Measurements from ENCODE around the gene MYO1H.
A peak's percentile ranks its signal among the peaks of the same experiment; 100 is the strongest.

MYO1H gene

GRCh38 chr12:109475121-109475520 is 127.4 kb downstream of the MYO1H start:
- DNase-seq = no peak

DNA sequence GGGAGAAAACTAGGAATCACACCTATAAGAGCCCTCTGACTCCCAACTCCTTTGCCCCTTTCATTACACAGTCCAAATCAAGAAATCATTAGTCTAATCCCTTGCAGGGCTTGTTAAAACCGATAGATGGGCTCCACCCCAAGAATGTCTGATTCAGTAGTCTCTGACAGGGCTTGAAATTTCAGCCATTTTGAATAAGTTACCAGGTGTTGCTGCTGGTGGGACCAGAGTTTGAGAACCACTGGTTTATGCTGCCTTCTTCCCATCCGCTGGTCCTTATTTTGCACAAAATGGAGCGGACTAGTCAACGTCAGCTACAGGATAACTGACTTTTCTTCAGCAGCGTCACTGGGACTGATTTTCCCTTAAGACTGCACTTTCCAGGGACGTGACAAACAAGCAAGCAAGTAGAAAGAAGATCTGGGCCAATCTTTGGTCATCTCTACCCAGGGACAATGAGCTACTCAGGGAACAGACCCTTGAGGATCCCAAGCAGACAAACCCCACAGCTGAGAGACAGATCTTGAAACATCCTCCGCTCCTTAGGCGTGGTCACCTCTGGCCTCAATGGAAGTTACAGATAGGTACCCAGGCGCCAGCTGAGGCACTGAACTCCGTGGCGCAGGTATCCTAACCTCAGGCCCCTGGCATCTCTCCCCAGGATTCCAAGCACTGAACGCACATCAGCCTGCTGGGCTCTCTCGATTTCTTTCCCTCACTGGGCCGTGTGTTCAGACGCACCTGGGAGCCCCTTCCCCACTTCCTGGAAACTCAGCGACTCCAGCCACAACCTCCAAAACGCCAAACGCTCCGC is 128.5 kb downstream of the MYO1H start:
- DNase-seq = no peak

DNA sequence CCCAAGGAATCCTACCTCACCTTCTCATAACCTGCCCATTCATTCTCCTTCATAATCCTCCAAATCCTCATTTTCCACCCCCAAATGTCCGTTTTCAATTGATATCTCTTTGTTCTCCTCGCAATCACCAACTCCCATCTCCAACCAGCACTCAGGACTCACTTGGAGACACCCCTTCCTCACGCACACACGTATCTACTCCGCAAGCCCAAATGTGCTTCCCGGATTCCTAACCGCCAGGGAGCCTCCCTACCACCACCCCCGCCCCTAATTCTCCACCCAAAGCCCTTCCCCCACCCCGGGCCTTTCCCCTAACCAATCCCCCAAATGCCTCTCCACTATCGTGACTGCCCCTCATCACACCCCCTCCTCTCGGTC is 129.1 kb downstream of the MYO1H start:
- no peak for DNase-seq

DNA sequence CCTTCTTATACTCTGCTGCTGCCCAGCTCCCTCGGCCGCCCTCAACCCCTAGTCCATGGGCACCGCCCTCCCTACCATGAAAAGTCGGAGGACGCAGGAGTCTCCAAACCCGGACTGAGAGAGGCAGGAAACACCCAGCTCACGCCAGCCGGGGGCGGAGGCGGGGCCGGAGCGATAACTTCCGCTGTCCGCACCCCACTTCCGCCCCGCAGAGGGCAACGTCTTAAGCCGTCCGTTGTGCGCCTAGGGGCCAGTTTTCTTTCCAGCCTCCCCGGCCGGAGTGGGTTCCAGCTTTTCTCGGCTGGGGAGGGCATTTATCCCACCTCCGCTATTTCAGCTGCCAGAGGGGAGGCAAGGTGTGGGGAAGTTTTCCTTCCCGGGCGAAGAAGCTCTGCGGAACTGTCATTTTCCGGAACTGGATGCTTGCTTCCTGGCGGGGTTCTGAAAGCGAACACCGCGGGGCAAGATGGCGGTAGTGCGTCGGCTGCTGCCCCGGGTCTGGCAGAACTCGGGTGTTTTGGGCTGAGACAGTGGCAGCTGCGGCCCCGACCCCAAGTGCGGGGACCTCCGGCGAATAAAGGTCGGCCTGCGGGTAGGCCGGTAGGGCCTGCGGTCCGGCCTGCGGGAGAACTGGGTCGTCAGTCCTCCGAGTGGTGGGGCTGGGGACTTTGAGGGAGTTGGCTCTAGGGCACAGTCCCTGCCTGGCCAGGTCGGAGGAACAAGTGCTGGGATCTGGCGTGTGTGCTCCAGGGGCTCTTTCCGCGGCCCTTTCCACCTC is 129.7 kb downstream of the MYO1H start, which contains the start of the genes KCTD10 and UBE3B:
Gene KCTD10 (minus strand): TSS at position 116 of the 778 bp plus-strand sequence. CDS start 38 bp downstream, at position 78.
Gene UBE3B (plus strand): TSS at position 450 of the 778 bp plus-strand sequence. CDS start 5,918 bp downstream, outside the sequence.
- DNase-seq = peak; percentile 82

DNA sequence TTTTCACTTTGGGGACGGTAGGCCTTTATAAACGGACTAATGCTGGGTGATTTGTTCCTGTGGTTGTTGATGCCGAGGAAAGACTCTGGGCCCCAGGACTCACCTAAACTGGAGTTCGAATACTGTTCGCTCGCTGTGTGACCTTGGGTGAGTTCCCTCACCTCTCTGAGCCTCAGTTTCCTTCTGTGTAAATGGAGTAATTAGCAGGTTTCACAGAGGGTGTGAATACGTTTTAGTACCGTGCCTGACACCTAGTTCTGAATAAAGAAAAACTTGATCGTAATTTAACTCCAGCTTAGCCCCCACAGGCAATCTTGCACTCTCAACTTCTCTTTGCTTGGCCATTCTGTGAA is 130.2 kb downstream of the MYO1H start:
- no peak for DNase-seq

- no peak for DNase-seq
These were observed 132.1 kb downstream of the MYO1H start for GRCh38 chr12:109479761-109480160.

GRCh38 chr12:109480356-109480755 is 132.7 kb downstream of the MYO1H start:
- no peak for DNase-seq

GRCh38 chr12:109481863-109482262 is 134.2 kb downstream of the MYO1H start:
- no peak for DNase-seq

DNA sequence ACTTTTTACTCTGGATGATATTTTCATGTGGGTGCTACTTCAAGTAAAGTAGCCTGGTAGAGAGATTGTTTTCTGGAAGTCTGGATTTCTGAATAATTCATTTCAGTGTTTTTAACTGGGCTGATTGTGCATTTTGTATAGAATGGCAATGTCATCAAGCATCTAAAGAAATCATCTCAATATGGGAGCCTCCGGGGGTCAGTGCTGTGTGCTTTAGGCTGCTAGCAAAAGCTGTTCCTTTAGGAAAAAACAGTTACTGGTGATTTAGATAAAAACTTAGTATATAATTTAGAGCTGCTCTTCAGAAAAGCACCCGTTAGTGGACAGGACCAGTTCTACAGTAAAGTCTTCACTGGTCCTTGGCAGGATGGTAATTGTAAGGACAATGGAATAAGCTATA is 134.8 kb downstream of the MYO1H start:
- DNase-seq = no peak

DNA sequence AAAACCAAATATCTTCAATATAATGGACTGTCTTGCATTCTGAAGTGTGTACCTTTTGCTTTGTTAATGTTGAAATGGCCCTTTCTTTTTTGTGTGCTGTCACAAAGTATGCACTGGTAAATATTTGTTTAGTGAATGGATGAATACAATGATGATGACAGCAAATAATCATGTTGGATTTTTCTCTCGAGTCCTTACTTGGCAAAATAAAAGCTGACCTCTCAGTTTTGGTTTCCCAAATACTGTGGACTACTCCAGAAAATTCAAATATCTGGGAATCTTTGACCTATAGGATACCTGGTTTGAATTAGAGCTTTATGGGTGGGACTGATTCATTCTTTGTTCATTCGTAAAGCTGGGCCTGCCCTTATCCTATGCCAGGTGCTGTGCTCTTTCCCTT is 135.2 kb downstream of the MYO1H start:
- DNase-seq = no peak

- no peak for DNase-seq
These were observed 135.6 kb downstream of the MYO1H start for GRCh38 chr12:109483346-109483745.

GRCh38 chr12:109485201-109485600 is 137.5 kb downstream of the MYO1H start:
- no peak for DNase-seq

DNA sequence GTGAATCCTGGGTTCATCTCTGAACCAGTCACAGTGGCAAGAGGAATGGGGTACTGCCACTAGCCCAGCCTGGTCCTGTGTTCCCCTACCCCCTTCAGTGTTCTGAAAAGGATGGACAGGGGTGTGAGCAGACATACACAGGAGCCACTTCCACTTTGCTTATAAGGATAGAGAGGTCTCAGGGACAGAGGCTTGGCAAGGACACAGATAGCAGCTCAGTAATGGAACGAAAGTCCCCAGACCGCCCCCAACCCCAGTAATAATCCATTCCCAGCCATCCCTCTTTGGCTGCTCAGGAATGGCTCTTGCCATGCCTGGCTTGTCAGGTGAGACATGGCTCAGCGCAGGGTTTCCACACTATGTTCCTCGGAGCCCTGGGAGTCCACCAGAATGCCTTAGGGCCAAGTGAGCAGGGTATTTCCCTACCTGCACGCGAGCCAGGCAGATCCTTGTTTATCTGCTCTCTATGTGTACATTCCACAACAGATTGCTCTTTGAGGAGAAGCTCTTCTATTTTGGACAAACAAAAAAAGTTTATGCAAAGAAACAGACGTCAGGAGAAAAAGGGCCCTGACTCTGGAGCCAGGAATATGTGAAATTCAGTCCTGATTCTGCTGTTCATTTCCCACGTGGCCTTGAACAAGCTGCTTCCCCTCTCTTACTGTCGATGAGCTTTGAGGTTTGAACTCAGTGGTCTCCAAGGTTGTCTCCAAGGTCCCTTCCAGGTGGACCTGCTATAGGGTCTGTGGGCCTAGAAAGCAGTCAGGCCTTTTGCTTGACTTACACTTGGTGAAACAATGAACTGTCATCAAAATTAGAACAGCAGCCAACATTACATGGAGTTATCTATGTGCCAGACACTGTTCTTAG is 139.7 kb downstream of the MYO1H start:
- no peak for DNase-seq

DNA sequence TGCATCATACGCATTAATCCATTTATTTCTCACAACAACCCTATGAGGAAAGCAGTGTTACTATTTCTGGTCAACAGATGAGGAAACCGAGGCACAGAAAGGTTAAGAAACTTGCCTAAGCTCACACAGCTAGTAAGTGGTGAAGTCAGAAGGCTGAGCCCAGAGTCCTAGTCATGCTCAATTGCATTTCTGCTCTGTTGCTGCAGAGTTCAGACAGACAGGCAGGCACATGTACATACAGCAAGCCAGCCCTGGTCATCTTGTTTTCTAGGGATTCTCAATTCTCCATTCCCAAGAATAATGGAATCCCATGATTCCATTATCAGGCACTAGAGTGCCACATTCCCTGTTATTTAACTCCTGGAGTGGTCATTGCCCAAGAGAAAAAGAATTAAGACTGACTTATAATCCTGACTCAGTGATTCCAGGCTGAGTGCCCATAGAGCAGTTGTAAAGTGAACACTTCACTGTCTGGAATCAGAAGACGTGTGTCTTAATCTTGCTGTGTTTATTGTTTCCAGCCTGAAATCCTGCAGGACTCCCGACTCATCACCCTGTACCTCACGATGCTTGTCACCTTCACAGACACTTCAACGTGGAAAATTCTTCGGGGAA is 140.5 kb downstream of the MYO1H start:
- no peak for DNase-seq

DNA sequence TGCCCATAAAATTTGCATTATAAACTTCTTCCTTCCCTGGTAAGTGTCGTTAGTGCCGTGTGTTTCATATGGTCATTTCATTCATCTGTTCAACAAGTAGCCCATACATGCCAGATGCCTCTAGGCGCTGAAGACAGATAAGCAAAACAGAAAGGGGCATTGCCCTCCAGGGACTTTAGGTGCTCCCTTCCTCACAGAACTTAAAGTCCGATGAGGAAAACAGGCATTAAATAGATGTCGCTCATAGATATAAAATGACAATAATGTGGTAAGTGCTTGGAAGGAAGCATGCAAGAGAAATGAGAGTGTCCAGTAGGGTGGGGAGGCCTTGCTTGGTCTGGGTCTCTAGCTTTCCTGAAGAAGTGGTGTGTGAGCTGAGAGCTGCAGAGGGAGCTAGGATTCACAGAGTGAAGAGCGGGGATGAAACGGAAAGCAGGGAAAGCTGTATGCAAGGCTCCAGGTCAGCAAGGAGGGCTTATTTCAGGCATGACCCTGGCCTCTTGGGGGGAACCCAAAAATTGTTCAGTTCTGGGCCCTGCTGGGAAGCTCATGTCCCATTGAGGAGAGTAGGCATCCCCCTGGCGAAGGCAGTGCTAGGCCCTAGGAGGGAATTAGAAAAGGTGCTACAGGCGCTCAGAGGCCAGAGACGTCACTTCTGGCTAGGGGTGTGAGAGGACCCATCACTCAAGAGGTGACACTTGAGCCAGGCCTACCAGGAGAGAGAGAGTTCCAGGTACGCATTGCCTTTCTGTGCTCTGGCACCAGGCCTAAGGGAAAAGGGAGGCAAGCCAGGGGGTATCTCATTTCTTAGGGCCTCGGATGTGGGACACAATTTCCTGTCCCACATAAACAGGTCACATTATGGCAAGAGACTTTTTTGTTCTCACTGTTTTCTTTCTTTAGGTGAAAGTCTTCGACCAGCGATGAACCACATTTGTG is 141.6 kb downstream of the MYO1H start:
- no peak for DNase-seq

- DNase-seq = no peak
These were observed 142.4 kb downstream of the MYO1H start for GRCh38 chr12:109489955-109490565.

GRCh38 chr12:109491671-109492070 is 144.0 kb downstream of the MYO1H start:
- DNase-seq = no peak

GRCh38 chr12:109492371-109492770 is 144.7 kb downstream of the MYO1H start:
- DNase-seq = no peak

DNA sequence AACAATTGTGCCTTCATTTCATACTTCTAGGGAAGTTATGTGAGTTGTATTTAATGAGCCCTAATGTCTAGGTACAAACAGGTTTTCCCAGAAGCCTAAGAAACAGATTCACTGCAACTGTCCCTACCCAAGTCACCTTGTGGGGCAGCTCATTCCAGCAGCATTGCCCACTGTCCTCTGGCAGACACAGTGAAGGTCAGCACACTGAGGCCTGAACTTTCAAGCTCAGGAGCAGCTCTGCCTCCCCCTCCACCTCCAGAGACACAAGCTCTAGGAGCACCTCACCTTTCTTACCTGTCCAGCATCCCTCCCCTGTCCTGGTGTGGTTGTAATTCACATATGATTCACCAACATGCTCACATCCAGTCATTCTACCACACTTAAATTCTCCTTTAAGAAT is 145.4 kb downstream of the MYO1H start:
- DNase-seq = no peak

- DNase-seq = no peak
These were observed 146.2 kb downstream of the MYO1H start for GRCh38 chr12:109493938-109494337.

GRCh38 chr12:109494348-109494881 is 146.7 kb downstream of the MYO1H start:
- no peak for DNase-seq
